Panc1 (cell line): Measurements from ENCODE around the gene TNRC6C.

Experiments used
- POLR2AphosphoS5 ChIP-seq: IDR thresholded peaks from 2 replicates; pipeline ENCODE4 v1.6.1; 2012; ENCODE audit warnings: mild to moderate bottlenecking, low read depth, low read length, moderate library complexity
- SIN3A ChIP-seq: IDR thresholded peaks from 2 replicates; pipeline ENCODE4 v1.6.1; 2012; ENCODE audit warnings: low read depth, mild to moderate bottlenecking, low read length, moderate library complexity, borderline replicate concordance; ENCODE audit not compliant: insufficient read depth
- TCF7L2 ChIP-seq: IDR thresholded peaks from 2 replicates; pipeline ENCODE4 v1.6.1; 2011; ENCODE audit warnings: mild to moderate bottlenecking, low read depth, low read length, inconsistent platforms
- TF ChIP-seq, protein P1 (sequence below): fragments of 450-650 bp; IDR thresholded peaks from 2 replicates; pipeline ENCODE4 v1.5.1; 2017; ENCODE audit warnings: mild to moderate bottlenecking
- TF ChIP-seq, protein P2 (sequence below), 2 experiments: IDR thresholded peaks; 2 replicates each; pipeline ENCODE4 v1.6.1; 2011 to 2012; ENCODE audit warnings: low read depth in 2 of 2, control low read depth in 1 of 2, low read length in 1 of 2, mild to moderate bottlenecking in 1 of 2, moderate library complexity in 1 of 2; ENCODE audit not compliant: insufficient read depth in 1 of 2

DNA sequence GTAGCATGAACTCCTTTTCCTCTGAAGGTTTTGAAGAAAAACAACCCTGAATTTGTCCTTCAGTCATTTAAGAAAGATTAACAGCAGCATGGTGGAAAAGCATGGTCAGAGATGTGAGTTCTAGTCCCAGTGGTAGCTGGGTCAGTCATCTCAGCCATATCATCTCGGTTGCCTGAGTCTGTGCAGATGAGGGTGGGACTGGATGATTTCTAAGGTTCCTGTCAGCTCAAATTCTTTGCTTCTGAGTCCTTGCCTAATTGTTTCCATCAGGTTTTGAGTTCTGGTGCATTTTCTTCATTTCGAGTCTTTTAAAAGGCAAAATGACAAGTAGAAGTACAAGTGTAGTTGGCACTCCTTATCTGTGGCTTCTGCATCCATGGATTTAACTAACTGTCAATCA, 63.9 kb downstream of the TNRC6C start:
- TF ChIP-seq, protein P1, sequence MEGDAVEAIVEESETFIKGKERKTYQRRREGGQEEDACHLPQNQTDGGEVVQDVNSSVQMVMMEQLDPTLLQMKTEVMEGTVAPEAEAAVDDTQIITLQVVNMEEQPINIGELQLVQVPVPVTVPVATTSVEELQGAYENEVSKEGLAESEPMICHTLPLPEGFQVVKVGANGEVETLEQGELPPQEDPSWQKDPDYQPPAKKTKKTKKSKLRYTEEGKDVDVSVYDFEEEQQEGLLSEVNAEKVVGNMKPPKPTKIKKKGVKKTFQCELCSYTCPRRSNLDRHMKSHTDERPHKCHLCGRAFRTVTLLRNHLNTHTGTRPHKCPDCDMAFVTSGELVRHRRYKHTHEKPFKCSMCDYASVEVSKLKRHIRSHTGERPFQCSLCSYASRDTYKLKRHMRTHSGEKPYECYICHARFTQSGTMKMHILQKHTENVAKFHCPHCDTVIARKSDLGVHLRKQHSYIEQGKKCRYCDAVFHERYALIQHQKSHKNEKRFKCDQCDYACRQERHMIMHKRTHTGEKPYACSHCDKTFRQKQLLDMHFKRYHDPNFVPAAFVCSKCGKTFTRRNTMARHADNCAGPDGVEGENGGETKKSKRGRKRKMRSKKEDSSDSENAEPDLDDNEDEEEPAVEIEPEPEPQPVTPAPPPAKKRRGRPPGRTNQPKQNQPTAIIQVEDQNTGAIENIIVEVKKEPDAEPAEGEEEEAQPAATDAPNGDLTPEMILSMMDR, result no peak
- TF ChIP-seq, protein P2, sequence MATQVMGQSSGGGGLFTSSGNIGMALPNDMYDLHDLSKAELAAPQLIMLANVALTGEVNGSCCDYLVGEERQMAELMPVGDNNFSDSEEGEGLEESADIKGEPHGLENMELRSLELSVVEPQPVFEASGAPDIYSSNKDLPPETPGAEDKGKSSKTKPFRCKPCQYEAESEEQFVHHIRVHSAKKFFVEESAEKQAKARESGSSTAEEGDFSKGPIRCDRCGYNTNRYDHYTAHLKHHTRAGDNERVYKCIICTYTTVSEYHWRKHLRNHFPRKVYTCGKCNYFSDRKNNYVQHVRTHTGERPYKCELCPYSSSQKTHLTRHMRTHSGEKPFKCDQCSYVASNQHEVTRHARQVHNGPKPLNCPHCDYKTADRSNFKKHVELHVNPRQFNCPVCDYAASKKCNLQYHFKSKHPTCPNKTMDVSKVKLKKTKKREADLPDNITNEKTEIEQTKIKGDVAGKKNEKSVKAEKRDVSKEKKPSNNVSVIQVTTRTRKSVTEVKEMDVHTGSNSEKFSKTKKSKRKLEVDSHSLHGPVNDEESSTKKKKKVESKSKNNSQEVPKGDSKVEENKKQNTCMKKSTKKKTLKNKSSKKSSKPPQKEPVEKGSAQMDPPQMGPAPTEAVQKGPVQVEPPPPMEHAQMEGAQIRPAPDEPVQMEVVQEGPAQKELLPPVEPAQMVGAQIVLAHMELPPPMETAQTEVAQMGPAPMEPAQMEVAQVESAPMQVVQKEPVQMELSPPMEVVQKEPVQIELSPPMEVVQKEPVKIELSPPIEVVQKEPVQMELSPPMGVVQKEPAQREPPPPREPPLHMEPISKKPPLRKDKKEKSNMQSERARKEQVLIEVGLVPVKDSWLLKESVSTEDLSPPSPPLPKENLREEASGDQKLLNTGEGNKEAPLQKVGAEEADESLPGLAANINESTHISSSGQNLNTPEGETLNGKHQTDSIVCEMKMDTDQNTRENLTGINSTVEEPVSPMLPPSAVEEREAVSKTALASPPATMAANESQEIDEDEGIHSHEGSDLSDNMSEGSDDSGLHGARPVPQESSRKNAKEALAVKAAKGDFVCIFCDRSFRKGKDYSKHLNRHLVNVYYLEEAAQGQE (IDR thresholded peaks at IDR 0.05; ENCODE audit: insufficient read depth in 1 of 2, low read depth in 2 of 2, low read length in 1 of 2), result no peak
- TF ChIP-seq TCF7L2, result no peak
- TF ChIP-seq POLR2AphosphoS5, result no peak
- no peak for TF ChIP-seq SIN3A
